D721Med (cell line): Measurements from ENCODE around the gene SIK2.

Source experiments
- DNase-seq: peaks from one replicate; pipeline ENCODE4 v3.0.0; 2011; ENCODE audit warnings: low spot score; ENCODE audit not compliant: insufficient read length
- FAIRE-seq: peaks from 2 replicates; lab custom pipeline; 2011; peaks lifted over from hg19 to GRCh38; lab: Jason Lieb, UNC
- TF ChIP-seq, protein P1 (sequence below): IDR thresholded peaks from 2 replicates; pipeline ENCODE4 v1.5.1; 2012; ENCODE audit warnings: mild to moderate bottlenecking, control low read depth; ENCODE audit not compliant: insufficient read depth; ENCODE audit errors: missing control alignments

SIK2 gene

DNA sequence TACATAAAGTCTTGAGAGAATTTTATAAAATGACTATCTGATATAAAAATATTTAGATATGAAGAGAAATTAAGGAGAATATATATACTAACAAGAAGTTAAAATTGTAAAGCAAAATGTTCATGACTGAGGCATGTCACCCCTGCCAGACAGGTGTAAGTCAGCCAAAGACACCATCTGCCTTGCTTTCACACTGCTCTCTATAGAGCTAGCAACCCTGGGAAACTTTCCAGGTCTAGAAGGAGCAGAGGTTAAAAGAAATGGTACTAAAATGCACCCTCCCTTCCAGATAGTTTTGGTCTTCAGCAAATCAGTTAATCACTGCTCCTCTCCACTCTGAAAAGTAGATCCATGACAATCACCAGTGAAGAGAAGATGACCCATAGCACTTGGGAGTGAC, 147.4 kb downstream of the SIK2 start:
- TF ChIP-seq, protein P1, sequence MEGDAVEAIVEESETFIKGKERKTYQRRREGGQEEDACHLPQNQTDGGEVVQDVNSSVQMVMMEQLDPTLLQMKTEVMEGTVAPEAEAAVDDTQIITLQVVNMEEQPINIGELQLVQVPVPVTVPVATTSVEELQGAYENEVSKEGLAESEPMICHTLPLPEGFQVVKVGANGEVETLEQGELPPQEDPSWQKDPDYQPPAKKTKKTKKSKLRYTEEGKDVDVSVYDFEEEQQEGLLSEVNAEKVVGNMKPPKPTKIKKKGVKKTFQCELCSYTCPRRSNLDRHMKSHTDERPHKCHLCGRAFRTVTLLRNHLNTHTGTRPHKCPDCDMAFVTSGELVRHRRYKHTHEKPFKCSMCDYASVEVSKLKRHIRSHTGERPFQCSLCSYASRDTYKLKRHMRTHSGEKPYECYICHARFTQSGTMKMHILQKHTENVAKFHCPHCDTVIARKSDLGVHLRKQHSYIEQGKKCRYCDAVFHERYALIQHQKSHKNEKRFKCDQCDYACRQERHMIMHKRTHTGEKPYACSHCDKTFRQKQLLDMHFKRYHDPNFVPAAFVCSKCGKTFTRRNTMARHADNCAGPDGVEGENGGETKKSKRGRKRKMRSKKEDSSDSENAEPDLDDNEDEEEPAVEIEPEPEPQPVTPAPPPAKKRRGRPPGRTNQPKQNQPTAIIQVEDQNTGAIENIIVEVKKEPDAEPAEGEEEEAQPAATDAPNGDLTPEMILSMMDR, result no peak
- no peak for FAIRE-seq
- DNase-seq, result no peak

DNA sequence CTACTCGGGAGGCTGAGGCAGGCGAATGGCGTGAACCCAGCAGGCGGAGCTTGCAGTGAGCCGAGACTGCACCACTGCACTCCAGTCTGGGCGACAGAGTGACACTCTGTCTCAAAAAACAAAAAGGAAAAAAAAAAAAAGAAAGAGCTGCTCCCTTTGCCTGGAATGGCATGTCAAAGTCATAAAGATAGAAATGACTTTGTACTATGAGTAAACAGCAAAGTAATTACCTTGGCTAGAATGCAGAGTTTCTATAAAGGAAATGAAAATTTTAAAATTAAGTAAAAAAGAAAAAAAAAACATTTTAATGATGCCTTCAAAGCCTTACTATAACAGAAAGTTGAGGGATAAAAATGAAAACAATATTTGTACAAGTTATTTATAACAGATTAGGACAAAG, 153.8 kb downstream of the SIK2 start:
- FAIRE-seq (no peak), DNase-seq (no peak)
- TF ChIP-seq, protein P1, result no peak

DNA sequence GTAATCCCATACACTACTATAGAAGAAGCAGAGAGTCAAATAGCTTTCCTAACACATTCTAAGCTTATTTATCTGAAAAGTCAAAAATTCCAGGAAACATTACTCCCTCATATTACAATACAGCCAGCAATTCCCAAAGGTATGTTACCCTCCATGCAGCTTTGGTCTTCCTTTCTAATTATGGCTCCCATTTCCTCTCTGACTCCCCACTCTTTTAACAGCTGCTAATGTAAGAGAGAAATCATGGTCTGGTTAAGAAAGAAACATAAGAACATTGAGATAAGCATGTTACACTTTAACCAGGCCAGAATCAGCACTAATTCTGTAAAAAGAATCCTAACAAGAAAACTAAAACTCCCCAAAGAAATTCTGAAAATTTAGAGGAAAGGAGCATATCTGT, 157.1 kb downstream of the SIK2 start:
- FAIRE-seq (no peak), DNase-seq (no peak)
- TF ChIP-seq, protein P1, result no peak

DNA sequence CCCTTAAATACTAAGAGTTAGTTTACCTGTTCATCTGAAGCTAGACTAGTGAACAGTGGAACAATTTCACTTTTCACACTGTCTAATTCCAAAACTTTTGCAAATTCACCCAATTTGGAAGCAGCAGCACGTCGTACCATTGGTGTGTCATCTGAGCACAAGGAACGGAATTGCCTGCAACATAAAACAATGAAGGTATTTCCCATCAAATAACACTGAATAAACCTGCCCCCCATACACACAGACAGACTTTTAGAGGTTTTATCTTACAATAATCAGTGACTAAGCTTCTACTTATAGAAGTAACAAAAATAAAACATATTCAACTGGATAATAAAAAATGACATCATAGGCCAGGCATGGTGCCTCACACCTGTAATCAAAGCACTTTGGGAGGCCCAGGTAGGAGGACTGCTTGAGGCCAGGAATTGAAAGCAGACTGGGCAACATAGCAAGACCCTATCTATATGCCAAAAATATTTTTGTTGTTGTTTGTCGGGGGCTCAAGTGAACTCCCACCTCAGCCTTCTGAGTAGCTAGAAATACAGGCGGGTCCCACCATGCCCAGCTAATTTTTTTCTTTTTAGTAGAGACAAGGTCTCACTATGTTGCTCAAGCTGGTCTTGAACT, 157.6 kb downstream of the SIK2 start:
- no peak for FAIRE-seq
- no peak for DNase-seq
- TF ChIP-seq, protein P1, result no peak

DNA sequence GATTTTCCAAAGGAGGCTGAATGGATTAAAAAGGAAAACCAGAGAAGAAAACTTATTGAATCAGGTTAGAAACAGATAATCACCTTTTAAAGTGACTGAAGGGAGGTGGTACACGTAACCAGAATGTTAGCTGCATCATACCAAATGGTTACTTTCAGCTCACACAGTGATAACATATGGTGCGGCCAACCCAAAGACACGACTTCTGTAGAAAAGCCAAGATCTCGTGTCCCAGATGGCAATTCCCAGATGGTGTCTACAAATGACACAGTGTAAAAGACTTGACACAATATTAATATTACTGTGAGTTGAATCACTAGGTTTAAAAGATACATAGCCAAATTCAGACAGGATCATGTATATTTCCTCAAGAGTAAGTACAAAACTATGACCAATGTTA, 158.8 kb downstream of the SIK2 start:
- TF ChIP-seq, protein P1, result no peak
- no peak for DNase-seq
- FAIRE-seq, result no peak

DNA sequence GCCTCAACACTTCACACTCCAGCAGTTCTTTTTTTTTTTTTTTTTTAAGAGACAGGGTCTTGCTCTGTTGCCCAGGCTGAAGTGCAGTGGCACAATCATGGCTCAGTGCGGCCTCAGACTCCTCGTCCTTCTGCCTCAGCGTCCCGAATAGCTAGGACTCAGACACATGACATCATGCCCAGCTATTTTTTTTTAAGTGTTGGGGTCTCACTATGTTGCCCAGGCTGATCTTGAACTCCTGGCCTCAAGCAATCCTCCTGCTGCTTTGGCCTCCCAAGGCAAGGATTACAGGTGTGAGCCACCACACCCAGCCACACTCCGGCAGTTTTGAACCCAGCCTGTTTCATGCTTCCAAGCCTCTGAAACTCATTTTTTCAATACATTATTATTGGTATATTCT, 160.3 kb downstream of the SIK2 start:
- TF ChIP-seq, protein P1, result no peak
- DNase-seq (no peak), FAIRE-seq (no peak)

DNA sequence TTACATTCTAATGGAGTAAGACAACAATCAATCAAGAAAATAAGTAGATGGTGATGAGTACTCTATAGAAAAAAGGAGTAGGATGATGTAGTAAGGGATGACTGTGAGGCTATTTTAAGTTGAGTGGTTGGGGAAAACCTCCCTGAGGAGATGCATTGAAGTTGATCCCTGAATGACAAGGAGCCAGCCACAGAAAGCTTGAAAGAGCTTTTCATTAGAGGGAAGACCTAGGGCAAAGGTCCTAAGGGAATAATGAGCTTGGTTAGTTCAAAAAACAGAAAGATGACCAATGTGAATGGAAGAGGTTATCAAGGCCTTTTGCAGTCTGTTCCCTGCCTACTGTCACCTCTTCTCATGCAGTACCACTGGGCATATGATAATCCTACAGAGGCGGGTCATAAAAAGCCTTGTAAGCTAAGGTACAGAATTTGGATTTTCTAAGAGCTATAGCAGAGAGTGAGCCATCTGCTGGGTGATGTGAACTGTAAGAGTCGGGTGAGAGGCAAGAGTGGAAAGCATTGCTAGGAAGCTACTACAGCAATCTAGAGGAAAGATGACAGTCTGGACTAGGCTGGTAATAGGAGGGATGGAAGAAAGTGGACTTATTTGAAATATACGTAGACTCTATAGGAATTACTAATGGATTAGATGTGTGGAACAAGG, 160.9 kb downstream of the SIK2 start:
- DNase-seq, result no peak
- FAIRE-seq, result no peak
- TF ChIP-seq, protein P1, result peak; percentile 11
